ENCODE data around the gene RPLP2.
A peak's percentile ranks its signal among the peaks of the same experiment; 100 is the strongest.

The RPLP2 gene

DNA sequence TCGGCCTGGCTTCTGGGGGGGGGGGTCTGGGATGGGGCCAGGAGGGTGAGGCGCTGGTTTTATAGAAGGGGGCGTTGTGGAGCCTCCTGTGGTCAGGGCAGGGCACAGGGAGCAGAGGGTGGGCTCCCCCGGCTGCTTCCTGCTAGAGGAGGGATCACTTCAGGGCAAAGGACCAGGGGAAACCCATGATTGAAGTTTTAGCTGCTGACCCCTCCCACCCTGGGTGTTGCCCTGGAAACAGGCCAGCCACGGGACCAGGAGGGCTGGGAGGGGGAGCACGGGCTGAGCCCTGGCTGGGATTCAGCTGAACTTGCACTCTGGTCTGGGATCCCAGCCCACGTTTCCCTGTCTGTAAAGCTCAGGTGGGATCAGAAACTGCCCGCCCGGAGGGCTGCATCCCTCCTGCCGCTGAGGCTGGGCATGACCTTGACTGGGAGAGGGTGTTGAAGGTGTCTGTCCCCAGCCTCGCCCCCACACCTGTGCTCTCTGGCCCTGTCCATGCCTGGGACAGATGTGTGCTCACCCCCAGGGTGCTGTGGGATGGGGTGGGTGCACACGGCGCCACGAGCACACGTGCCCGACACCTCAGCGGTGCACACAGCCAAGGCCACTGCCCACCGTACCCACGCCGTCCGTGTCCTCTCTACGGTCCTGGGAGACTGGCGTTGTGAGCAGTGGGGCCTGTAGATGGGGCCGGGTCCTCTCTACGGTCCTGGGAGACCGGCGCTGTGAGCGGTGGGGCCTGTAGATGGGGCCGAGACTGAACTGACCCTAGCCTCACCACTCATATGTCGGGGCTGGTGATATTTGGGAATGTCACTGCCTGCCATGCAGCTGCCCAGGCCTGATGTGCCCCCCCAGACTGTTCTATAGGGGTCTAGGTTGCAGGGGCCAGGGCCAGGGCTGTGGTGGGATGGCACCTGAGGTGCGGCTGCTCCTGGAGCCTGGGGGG, 35.2 kb downstream of the RPLP2 start:
- DNase-seq (ENCODE audit: low read depth in 2 of 2) = peak; percentile 89 to 99
- no peak for TF ChIP-seq CTCF (IDR thresholded peaks at IDR 0.05; ENCODE audit: low read depth, low read length)
- H3K4me3 ChIP-seq (replicated peaks in 1 of 2; ENCODE audit: low read depth in 2 of 2, low read length in 2 of 2) = peak overlapping the region; percentile 66 to 73

- peak overlapping the region in 1 of 2 donors; percentile 73 for H3K4me3 ChIP-seq (replicated peaks in 1 of 2; ENCODE audit: low read depth in 2 of 2, low read length in 2 of 2)
- peak in 1 of 2 donors; percentile 79 for DNase-seq (ENCODE audit: low read depth in 2 of 2)
These were observed 36.2 kb downstream of the RPLP2 start for GRCh38 chr11:845872-846495.

GRCh38 chr11:846496-847098, 36.8 kb downstream of the RPLP2 start:
- DNase-seq (ENCODE audit: low read depth in 2 of 2) = peak in 1 of 2 donors; percentile 67
- no peak overlapping the region for H3K4me3 ChIP-seq (replicated peaks in 1 of 2; ENCODE audit: low read depth in 2 of 2, low read length in 2 of 2)
- no peak for TF ChIP-seq CTCF (IDR thresholded peaks at IDR 0.05; ENCODE audit: low read depth, low read length)

More at GRCh38 chr11:845872-846495, 36.2 kb downstream of the RPLP2 start:
- no peak for TF ChIP-seq CTCF (IDR thresholded peaks at IDR 0.05; ENCODE audit: low read depth, low read length)

DNA sequence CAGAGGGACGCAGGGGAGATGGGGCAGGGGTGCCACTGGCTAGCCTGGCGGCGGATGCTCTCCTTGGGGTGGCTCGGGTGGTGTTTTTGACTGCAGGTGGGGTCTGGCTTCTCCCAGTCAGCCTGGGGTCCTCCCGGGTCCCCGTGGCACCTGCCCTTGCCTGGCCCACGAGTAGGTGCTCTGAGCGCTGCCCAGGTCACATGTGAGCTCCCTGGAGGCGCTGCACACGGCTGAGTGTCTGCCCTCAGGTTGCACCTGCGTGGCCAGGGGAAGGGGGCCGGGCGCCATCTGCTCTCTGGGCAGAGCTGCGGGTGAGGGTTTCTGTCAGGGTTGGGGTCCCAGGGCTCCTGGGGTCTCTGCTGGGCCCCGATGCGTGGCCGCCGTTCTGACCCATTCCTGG, 38.1 kb downstream of the RPLP2 start:
- no peak overlapping the region for H3K4me3 ChIP-seq (replicated peaks in 1 of 2; ENCODE audit: low read depth in 2 of 2, low read length in 2 of 2)
- DNase-seq (ENCODE audit: low read depth in 2 of 2) = no peak
- no peak for TF ChIP-seq CTCF (IDR thresholded peaks at IDR 0.05; ENCODE audit: low read depth, low read length)

- no peak overlapping the region for H3K4me3 ChIP-seq (replicated peaks in 1 of 2; ENCODE audit: low read depth in 2 of 2, low read length in 2 of 2)
These were observed 38.7 kb downstream of the RPLP2 start for GRCh38 chr11:848380-848931.

More at GRCh38 chr11:848380-848931, 38.7 kb downstream of the RPLP2 start:
- peak in 1 of 2 donors; percentile 54 for DNase-seq (ENCODE audit: low read depth in 2 of 2)
- peak; percentile 96 for TF ChIP-seq CTCF (IDR thresholded peaks at IDR 0.05; ENCODE audit: low read depth, low read length)

Measured in cardiac fibroblast (primary cell).